ENCODE measurements around the gene FOXP1. TPM values are rescaled to one million over a fixed set of nuclear protein-coding genes. Genes with fewer than 3 reads are reported as not detected.
A peak's percentile ranks its signal among the peaks of the same experiment; 100 is the strongest.

The FOXP1 gene
- total and polyA plus RNA-seq, 12 donors: 4.8 to 56.0 (median 43.8) TPM

- TF ChIP-seq, protein P1, sequence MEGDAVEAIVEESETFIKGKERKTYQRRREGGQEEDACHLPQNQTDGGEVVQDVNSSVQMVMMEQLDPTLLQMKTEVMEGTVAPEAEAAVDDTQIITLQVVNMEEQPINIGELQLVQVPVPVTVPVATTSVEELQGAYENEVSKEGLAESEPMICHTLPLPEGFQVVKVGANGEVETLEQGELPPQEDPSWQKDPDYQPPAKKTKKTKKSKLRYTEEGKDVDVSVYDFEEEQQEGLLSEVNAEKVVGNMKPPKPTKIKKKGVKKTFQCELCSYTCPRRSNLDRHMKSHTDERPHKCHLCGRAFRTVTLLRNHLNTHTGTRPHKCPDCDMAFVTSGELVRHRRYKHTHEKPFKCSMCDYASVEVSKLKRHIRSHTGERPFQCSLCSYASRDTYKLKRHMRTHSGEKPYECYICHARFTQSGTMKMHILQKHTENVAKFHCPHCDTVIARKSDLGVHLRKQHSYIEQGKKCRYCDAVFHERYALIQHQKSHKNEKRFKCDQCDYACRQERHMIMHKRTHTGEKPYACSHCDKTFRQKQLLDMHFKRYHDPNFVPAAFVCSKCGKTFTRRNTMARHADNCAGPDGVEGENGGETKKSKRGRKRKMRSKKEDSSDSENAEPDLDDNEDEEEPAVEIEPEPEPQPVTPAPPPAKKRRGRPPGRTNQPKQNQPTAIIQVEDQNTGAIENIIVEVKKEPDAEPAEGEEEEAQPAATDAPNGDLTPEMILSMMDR (IDR thresholded peaks at IDR 0.05): no peak
- ATAC-seq: peak in 2 of 8 donors; percentile 39 to 55
- Histone ChIP-seq H3K4me1 (peaks cover 0 to 7% (median 0%) of the 10 kb centered on the region in 9 donors), H3K36me3 (no peaks in the 10 kb centered on the region), H3K9me3 (no peaks in the 10 kb centered on the region), H3K4me3 (no peak overlapping the region), H3K27ac (no peak overlapping the region), H3K27me3 (no peaks in the 10 kb centered on the region)
- WGBS, 2 donors: 81 to 84% methylated on average over 2 of the region's 2 CpGs
- no peak for DNase-seq
- intact Hi-C loops (cut with DNase I): loop anchor here in 1 of 10 donors (10.0 kb wide), 1 partner anchor 76 kb away; no protein-coding TSS in a partner anchor
Measured at GRCh38 chr3:71290301-71290700, 293.2 kb downstream of the FOXP1 start.

GRCh38 chr3:71288269-71288930 lies 295.1 kb downstream of the FOXP1 start:
- H3K4me1 ChIP-seq: peaks cover 0 to 7% (median 0%) of the 10 kb centered on the region in 9 donors
- intact Hi-C loops (cut with DNase I): no loop called here
- WGBS, 2 donors: 89 to 96% methylated on average over 4 of the region's 4 CpGs
- no peak for ATAC-seq
- H3K9me3 ChIP-seq: no peaks in the 10 kb centered on the region
- no peak overlapping the region for H3K4me3 ChIP-seq
- TF ChIP-seq, protein P1 (IDR thresholded peaks at IDR 0.05): no peak
- no peaks in the 10 kb centered on the region for H3K27me3 ChIP-seq
- H3K27ac ChIP-seq: no peak overlapping the region
- no peaks in the 10 kb centered on the region for H3K36me3 ChIP-seq
- no peak for DNase-seq

GRCh38 chr3:71285086-71285485 lies 298.4 kb downstream of the FOXP1 start:
- intact Hi-C loops (cut with DNase I): no loop called here

GRCh38 chr3:71282976-71283375 lies 300.6 kb downstream of the FOXP1 start:
- WGBS, 2 donors: 92 to 97% methylated on average over 2 of the region's 2 CpGs
- no peak overlapping the region for H3K4me3 ChIP-seq
- ATAC-seq (no peak), DNase-seq (no peak)
- no peaks in the 10 kb centered on the region for H3K27me3 ChIP-seq
- H3K9me3 ChIP-seq: no peaks in the 10 kb centered on the region
- no peaks in the 10 kb centered on the region for H3K36me3 ChIP-seq
- H3K4me1 ChIP-seq: no peaks in the 10 kb centered on the region
- H3K27ac ChIP-seq: no peak overlapping the region
- TF ChIP-seq, protein P1 (IDR thresholded peaks at IDR 0.05): no peak
- intact Hi-C loops (cut with DNase I): no loop called here

More at GRCh38 chr3:71285086-71285485, 298.4 kb downstream of the FOXP1 start:
- ATAC-seq (no peak), DNase-seq (no peak)
- WGBS, 2 donors: 95% methylated on average over 5 of the region's 5 CpGs
- TF ChIP-seq, protein P1 (IDR thresholded peaks at IDR 0.05): no peak
- Histone ChIP-seq H3K4me1 (no peaks in the 10 kb centered on the region), H3K27ac (no peak overlapping the region), H3K4me3 (no peak overlapping the region), H3K36me3 (no peaks in the 10 kb centered on the region), H3K9me3 (no peaks in the 10 kb centered on the region), H3K27me3 (no peaks in the 10 kb centered on the region)

Measured in heart right ventricle (tissue), 16 donors.